Liver (tissue), 3 donors: Measurements from ENCODE around the gene TMC2.

Experiments
- CTCF ChIP-seq: fragments of 150-350 bp; IDR thresholded peaks from 2 replicates; pipeline ENCODE4 v1.5.1; 2017; ENCODE audit warnings: improper control_type of control experiment, low read depth, low read length; ENCODE audit not compliant: missing input control
- EGR1 ChIP-seq, 2 donors: IDR thresholded peaks; 2 replicates each; pipeline ENCODE4 v1.6.1; 2016 to 2018; ENCODE audit warnings: antibody characterized with exemption in 2 of 2, low read depth in 2 of 2
- GABPA ChIP-seq, 2 donors: IDR thresholded peaks in 1 of 2; conservative IDR thresholded peaks in 1 of 2; 2 replicates each; pipeline ENCODE4 v1.6.1; 2016; ENCODE audit warnings: antibody characterized with exemption in 2 of 2, mild to moderate bottlenecking in 1 of 2, moderate library complexity in 1 of 2
- HNF4G ChIP-seq: IDR thresholded peaks from 2 replicates; pipeline ENCODE4 v1.6.1; 2016; ENCODE audit warnings: antibody characterized with exemption
- MAX ChIP-seq: IDR thresholded peaks from 2 replicates; pipeline ENCODE4 v1.6.1; 2016; ENCODE audit warnings: antibody characterized with exemption
- RAD21 ChIP-seq, 2 donors: IDR thresholded peaks; 2 replicates each; pipeline ENCODE4 v1.6.1; 2016; ENCODE audit warnings: antibody characterized with exemption in 2 of 2, mild to moderate bottlenecking in 2 of 2
- REST ChIP-seq: IDR thresholded peaks from 2 replicates; pipeline ENCODE4 v1.6.1; 2016; ENCODE audit warnings: antibody characterized with exemption, mild to moderate bottlenecking
- SP1 ChIP-seq: IDR thresholded peaks from 2 replicates; pipeline ENCODE4 v1.6.1; 2018; ENCODE audit warnings: antibody characterized with exemption, mild to moderate bottlenecking
- TAF1 ChIP-seq: conservative IDR thresholded peaks from 2 replicates; pipeline ENCODE4 v1.6.1; 2016; ENCODE audit warnings: antibody characterized with exemption, mild to moderate bottlenecking
- donor health status: healthy.
- donor health status: healthy.

GRCh38 chr20:2508631-2509467 lies 27.5 kb upstream of the TMC2 start, which contains the start of gene ZNF343:
- no peak for TF ChIP-seq REST
- TF ChIP-seq RAD21 (IDR thresholded peaks at IDR 0.05): no peak
- peak; percentile 26 for TF ChIP-seq TAF1
- peak; percentile 17 for TF ChIP-seq CTCF
- TF ChIP-seq HNF4G: peak; percentile 18
- TF ChIP-seq MAX: peak; percentile 13
- TF ChIP-seq GABPA (IDR thresholded peaks at IDR 0.05 in 1 of 2, conservative IDR thresholded peaks at IDR 0.05 in 1 of 2): peak; percentile 96 to 99
- peak; percentile 62 for TF ChIP-seq SP1
- TF ChIP-seq EGR1 (IDR thresholded peaks at IDR 0.05; ENCODE audit: low read depth in 2 of 2): no peak
